GM21619 (cell line): Measurements from ENCODE around the gene DNAJC27.
A peak's percentile ranks its signal among the peaks of the same experiment; 100 is the strongest.

Experiments used
- ATAC-seq: cut with Tn5 transposase; IDR thresholded peaks from one replicate; pipeline ENCODE4 v1.9.1; 2021; ENCODE audit not compliant: unreplicated experiment

DNAJC27 gene

DNA sequence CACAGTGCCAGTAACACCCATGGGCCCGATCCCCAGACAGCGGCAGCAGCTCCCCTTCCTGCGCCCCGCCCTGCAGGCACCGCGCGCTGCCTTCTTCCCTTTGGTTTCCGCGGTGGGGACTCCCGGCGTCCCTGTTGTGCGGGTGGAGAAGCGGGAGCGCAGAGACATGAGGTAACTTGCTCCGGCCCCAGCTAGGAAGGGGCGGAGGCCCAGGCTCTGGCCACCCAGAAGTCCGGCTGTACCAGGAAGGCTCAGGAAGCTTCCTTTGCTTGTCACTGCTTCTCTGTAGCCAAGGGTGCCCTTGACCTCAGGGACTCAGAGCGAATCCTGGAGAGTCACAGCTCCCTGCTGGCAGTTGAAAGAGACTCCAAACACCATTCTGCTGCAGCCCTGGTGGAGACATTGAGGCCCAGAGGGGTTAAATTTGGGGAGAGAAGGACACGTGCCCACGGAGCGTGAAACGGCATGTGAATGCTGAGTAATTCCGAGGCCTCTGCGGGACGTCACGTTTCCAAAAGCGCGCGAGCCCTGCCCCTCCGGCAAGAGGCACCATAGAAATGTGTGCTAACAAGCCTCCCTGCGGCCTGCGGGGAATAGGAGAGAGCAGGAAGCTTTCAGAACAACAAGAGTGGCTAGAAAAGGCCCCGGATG is 45.0 kb downstream of the DNAJC27 start:
- ATAC-seq = no peak

DNA sequence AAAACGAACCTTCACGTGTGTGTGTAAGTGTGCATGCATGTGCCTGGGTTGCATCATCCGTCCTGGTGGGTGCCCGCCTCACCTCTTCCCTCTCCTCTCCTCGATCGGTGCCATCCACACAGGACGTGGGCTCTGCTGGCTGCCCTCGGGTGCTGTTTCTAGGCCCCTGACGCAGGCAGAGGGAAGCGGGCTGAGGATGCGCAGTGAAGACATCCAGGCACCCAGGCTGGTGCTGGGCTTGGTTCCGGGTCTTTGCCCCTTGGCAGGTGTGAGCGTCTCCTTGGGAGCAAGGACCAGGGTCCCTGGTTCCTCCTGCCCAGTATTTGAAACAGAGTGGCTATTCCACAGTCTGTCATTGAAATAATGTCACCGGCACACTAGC is 45.5 kb downstream of the DNAJC27 start:
- ATAC-seq = no peak

DNA sequence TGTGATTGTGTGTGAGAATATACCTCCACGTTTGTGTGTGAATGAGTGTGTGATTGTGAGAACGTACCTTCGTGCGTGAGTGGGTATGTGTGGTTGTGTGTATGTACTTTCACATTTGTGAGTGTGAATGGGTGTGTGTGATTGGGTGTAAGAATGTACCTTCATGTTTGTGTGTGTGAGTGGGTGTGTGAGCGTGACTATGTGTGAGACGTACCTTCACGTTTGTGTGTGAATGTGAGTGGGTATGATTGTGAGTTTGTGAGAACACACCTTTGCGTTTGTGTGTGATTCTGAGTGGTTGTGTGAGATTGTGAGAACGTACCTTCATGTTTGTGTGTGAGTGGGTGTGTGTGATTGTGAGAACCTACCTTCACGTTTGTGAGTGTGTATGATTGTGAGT is 45.9 kb downstream of the DNAJC27 start:
- ATAC-seq = no peak

DNA sequence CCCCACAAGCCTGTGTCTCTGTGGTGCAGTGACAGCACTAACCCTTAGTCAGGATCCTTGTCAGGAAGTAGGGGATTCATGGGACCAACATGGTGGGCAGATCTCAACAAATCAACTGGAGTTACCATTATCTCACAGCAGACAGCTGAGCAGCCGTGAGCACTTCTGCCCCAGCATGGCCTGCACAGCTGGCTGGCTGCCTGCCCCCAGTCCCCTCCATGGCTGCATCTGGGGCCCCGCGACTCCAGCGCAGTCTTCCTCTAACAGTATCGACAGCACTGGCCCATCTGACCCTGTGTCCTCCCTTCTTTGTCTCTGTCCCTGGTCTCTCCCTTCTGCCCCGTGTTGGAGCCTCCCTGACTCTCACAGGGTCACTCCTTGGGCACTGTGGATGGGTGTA is 47.0 kb downstream of the DNAJC27 start:
- no peak for ATAC-seq

DNA sequence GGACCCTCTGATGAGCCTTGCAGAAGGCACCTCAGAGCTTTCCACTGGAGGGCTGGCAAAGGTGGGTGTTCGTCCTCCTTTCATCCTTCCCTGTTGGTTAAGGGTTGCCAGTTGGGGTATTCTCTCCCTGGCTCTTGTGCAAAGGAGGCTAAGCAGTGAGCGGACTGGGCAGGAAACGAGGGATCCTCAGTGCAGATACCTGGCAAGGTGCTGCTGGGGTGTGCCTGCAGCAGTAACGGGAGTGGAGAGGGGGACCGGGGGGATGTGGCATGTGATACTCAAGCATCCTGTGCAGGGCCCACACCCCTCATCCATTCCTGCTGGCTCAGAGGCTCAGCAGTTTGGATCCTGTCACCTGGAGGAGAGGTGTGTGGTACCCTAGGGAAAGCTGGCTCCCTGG is 47.5 kb downstream of the DNAJC27 start:
- ATAC-seq = no peak

GRCh38 chr2:24923106-24923505 is 48.6 kb downstream of the DNAJC27 start:
- ATAC-seq = no peak

- ATAC-seq = no peak
Measured at GRCh38 chr2:24922556-24922955, 49.2 kb downstream of the DNAJC27 start.

- ATAC-seq = no peak
Measured at GRCh38 chr2:24920809-24921441, 50.8 kb downstream of the DNAJC27 start.

GRCh38 chr2:24920098-24920808 is 51.5 kb downstream of the DNAJC27 start, which contains the start of gene ADCY3:
Gene ADCY3 (minus strand): TSS chr2:24920237. CDS start chr2:24918987, 1,250 bp downstream.
- ATAC-seq = peak; percentile 49

DNA sequence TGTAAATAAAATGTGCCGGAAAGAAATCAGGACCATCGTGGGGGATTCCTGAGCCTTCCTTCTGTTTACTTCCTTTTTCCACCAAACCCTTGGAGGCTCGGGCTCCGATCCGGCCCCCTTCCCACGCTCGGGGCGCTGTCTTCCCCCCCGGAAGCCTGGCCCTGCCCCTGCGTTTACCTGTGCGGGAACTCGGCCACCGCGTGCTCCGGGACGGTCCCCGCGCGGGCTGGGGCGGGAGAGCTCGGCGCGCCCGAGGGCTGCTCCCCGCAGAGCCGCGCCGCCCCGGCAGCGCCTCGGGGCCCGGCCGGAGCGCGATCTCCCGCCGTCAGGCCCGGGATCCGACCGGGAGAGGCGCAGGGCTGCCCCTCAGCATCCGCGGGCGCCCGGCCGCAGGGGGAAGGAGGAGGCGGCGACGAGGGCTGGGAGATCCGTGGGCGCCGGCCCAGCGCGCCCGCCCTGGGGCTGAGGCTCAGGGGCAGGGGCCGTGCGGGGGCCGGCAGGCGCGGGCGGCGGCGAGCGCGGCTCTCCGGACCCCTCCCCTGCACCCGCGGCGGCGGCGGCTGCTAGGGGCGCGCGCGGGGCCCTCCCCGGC is 52.2 kb downstream of the DNAJC27 start:
- ATAC-seq = peak; percentile 21

- peak; percentile 13 for ATAC-seq
Measured at GRCh38 chr2:24919037-24919505, 52.7 kb downstream of the DNAJC27 start.

DNA sequence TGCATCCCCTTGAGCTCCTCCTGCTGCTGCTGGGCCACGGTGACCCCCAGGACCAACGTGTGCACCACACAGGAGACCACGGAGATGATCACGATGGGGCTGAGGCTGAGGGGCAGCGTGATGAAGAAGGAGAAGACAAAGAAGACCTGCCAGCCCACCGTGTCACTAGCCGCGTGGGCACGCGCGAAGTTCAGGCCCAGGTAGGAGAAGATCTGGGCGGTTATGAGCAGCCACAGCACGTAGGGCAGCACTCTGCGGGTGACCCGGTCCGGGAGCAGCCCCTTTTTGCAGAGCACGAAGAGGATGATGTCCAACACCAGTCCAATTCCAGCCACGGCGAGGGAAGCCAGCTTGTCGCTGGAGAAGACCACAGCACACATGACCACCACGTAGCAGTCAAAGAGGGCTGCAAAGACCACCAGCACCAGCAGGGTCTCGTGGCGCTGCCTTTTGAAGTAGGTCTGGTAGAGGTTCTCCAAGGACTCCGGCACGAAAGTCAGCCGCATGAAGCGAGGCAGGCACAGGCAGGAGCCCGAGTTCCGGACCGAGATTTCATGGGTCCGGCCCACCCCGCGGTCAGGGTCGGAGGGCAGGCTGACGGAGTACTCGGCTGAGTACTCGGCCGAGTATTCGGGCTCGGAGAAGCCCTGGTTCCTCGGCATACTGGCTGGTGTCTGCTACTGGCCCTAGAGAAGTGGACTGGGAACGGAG is 53.3 kb downstream of the DNAJC27 start:
- no peak for ATAC-seq

- no peak for ATAC-seq
Measured at GRCh38 chr2:24917731-24918325, 53.9 kb downstream of the DNAJC27 start.

DNA sequence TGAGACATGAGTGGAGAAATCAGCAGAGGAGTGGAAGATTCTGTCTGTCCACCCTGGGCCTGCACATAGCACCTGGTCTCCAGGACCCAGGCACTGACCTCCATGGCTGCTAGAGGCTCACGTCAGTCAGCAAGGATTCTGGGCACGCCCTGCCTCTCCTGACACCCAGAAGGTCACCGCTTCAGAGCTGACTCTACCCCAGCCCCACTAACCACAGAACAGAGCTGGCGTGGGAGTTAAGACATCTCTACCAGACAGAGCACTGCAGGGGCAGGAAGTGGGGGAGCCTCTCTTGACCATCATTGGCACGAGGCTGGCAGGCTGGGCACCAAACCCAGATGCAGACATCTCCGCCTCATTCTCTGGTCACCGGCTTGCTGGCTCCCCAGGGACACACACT is 54.7 kb downstream of the DNAJC27 start:
- ATAC-seq = no peak

DNA sequence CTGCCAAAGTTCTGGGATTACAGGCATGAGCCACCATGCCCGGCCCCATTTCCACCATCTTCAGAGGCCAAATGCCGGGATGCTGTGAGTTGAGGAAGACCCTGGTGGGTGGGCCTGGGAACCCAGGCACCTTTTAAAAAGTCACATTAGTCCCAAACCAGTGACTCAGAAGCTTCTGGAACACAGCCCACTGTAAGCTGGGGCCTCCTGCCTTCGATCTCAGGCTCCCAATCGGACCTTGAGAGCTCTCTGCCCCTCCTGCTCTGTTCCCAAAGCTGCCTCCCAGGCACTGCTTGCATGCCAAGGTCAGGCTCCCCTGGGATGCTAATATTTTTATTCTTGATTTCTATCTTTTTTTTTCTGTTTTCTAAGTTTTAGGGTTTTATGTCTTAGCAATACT is 56.0 kb downstream of the DNAJC27 start:
- ATAC-seq = no peak

DNA sequence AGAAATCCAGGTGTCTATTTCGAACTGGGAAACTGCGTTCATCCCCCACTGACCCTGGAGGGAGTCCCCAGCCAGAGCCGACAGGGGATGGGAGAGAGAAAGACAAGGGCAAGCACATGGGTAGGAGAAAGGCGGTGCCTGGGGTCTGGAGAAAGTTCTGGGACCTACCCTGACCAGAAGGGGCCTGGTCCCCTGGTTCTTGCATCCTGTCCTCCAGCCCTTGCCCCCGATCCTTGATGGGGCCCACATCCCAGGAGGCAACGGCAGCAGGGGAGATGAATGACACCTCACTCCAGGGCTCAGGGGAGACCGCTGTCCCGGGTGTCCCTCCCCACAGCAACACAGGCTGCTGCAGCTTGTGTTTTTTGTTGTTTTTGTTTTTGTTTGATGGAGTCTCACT is 56.6 kb downstream of the DNAJC27 start:
- ATAC-seq = no peak

DNA sequence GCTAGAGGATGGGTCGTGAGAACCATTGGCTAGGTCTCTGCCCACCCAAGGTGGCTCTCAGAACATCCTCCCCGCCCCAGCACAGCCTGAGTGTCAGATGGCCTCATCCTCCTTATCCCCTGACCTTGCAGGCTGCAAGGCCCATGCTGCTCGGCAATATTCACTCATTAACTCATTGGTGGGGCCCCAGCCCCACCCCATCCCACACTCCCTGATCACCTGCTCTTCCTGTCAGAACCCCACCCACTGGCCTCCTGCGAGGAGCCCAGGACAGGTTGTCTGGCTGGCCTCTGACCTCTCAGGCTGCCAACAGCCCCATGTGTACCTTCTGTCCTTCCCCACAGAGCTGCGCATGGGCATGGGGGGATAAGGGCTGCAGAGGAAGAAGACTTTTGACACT is 57.0 kb downstream of the DNAJC27 start:
- ATAC-seq = no peak

GRCh38 chr2:24913911-24914310 is 57.8 kb downstream of the DNAJC27 start:
- ATAC-seq = no peak

GRCh38 chr2:24912986-24913385 is 58.8 kb downstream of the DNAJC27 start:
- no peak for ATAC-seq

GRCh38 chr2:24912523-24912922 is 59.2 kb downstream of the DNAJC27 start:
- no peak for ATAC-seq

GRCh38 chr2:24910245-24910644 is 61.5 kb downstream of the DNAJC27 start:
- no peak for ATAC-seq
